K562 treated with DMSO at 1 percent for 12 hours (cell line): ENCODE results near the gene ARAF. TPM values are rescaled to one million over a fixed set of nuclear protein-coding genes. Genes with fewer than 3 reads are reported as not detected.

Experiments
- total RNA-seq: library from RNA; unstranded; fragments of 300-600 nt; gene quantifications from 2 replicates; pipeline ENCODE4 v1.2.3, GENCODE V29; 2022; ENCODE audit not compliant: insufficient read depth

The ARAF gene
- 35.0 and 52.6 TPM in 2 replicates for total RNA-seq

GRCh38 chrX:47560934-47561658 is at the start of gene ARAF:
TSS of gene ARAF (plus strand) at chrX:47561205. CDS start at chrX:47562968, 1,763 bp downstream.

GRCh38 chrX:47581731-47582647 is 21.0 kb downstream of the ARAF start, which contains the start of gene TIMP1:
TSS of gene TIMP1 (plus strand) at chrX:47582436. CDS start at chrX:47583416, 980 bp downstream.

GRCh38 chrX:47619486-47620302 is 58.7 kb downstream of the ARAF start, which contains the start of gene SYN1:
TSS of gene SYN1 (minus strand) at chrX:47619857. CDS start at chrX:47619728, 129 bp downstream.

Other genes with a start within 250 kb of the ARAF start
- not detected in 2 replicates for gene ZNF157, start 190.6 kb upstream of the ARAF start, total RNA-seq
- gene ZNF41, start 78.0 kb upstream of the ARAF start, total RNA-seq = 1.1 and 5.5 TPM in 2 replicates
- gene TIMP1, start 21.2 kb downstream of the ARAF start, total RNA-seq = 317 and 357 TPM in 2 replicates
- gene SYN1, start 58.7 kb downstream of the ARAF start, total RNA-seq = 0.25 and 0.73 TPM in 2 replicates
- gene CFP, start 68.7 kb downstream of the ARAF start, total RNA-seq = 7.3 and 9.4 TPM in 2 replicates
- 30.8 and 56.6 TPM in 2 replicates for gene ELK1, start 89.4 kb downstream of the ARAF start, total RNA-seq
- gene UXT, start 98.0 kb downstream of the ARAF start, total RNA-seq = 337 and 382 TPM in 2 replicates